Measurements from ENCODE around the gene BPI. TPM values are rescaled to one million over a fixed set of nuclear protein-coding genes. Genes with fewer than 3 reads are reported as not detected.

BPI gene
- polyA plus RNA-seq, 1 donor (not counting 4 experiments of a cell fraction or from before 2014, with no cell fraction given), result not detected

DNA sequence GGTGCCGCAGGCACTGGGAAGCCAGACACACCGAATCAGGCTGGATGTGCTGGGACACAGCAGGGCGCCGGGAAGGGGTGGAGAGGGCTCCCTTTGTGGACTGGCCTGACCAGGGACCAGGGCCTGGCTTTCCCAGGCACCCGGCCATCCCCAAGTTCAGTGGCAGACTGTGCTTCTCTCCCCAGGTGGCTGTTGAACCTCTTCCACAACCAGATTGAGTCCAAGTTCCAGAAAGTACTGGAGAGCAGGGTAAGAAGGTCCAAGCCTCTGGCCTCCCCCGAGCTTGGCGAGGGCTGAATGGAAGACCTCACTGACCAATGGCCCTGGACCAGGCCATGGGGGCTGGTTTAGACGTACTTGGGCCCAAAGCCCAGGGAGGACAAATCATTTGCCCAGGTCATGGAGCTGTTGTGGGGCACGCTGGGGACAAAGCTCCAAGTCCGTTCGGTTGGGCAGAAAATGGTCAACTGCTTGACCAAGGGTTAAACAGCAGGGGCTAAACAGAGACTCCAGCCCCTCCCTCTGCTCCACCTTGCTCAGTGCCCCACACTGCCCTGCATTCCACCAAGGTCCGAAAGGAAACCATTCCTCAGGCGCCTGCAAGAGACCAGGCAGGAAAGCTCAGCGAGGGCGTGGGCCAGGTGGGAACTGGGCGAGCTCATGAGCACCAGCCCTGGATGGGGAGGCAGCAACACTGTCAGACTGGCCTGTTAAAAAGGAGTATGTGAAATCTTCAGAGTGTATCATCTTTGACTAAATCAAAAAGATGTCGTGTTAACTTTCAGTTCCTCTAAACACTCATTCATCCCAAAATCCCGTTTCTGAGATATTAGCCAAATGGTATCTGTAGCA, 51.4 kb downstream of the BPI start:
- H3K9me1 ChIP-seq (ENCODE audit: control insufficient read depth, extremely low read depth, insufficient read depth, low read length), result no peaks in the 10 kb centered on the region
- H3K79me2 ChIP-seq (ENCODE audit: control insufficient read depth, insufficient read depth, low read length), result no peaks in the 10 kb centered on the region
- no peak overlapping the region for H3K4me3 ChIP-seq (ENCODE audit: control insufficient read depth in 2 of 3, extremely low read depth in 1 of 3, insufficient read depth in 2 of 3, low read depth in 1 of 3, low read length in 3 of 3)
- H3K9me3 ChIP-seq (ENCODE audit: control insufficient read depth, low read depth, low read length), result no peaks in the 10 kb centered on the region
- no peaks in the 10 kb centered on the region for H3K36me3 ChIP-seq (ENCODE audit: control insufficient read depth in 2 of 2, extremely low read depth in 1 of 2, insufficient read depth in 2 of 2, low read length in 2 of 2)
- FAIRE-seq (no peak), DNase-seq (ENCODE audit: low read depth, low spot score) (no peak)
- H2AFZ ChIP-seq (ENCODE audit: control insufficient read depth, low read length), result peak overlapping the region; percentile 11
- no peak for TF ChIP-seq EZH2 (IDR thresholded peaks at IDR 0.05; ENCODE audit: low read length)
- TF ChIP-seq, protein P1, sequence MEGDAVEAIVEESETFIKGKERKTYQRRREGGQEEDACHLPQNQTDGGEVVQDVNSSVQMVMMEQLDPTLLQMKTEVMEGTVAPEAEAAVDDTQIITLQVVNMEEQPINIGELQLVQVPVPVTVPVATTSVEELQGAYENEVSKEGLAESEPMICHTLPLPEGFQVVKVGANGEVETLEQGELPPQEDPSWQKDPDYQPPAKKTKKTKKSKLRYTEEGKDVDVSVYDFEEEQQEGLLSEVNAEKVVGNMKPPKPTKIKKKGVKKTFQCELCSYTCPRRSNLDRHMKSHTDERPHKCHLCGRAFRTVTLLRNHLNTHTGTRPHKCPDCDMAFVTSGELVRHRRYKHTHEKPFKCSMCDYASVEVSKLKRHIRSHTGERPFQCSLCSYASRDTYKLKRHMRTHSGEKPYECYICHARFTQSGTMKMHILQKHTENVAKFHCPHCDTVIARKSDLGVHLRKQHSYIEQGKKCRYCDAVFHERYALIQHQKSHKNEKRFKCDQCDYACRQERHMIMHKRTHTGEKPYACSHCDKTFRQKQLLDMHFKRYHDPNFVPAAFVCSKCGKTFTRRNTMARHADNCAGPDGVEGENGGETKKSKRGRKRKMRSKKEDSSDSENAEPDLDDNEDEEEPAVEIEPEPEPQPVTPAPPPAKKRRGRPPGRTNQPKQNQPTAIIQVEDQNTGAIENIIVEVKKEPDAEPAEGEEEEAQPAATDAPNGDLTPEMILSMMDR (optimal IDR thresholded peaks at IDR 0.05 in 1 of 3, IDR thresholded peaks at IDR 0.05 in 1 of 3, conservative IDR thresholded peaks at IDR 0.05 in 1 of 3; ENCODE audit: extremely low read depth in 1 of 3, insufficient read depth in 2 of 3, low read length in 3 of 3), result no peak
- H4K20me1 ChIP-seq (ENCODE audit: control insufficient read depth, extremely low read depth, insufficient read depth, low read length), result no peaks in the 10 kb centered on the region
- dilution Hi-C loops (cut with MboI; ENCODE audit: extremely low pct_ligation_motif_present, low sequenced_read_pairs), result no loop called here
- no peak overlapping the region for H3K9ac ChIP-seq (ENCODE audit: control insufficient read depth, extremely low read depth, insufficient read depth, low read length)
- H3K4me1 ChIP-seq (ENCODE audit: control insufficient read depth, extremely low read depth, insufficient read depth, low read length), result peaks cover 7% of the 10 kb centered on the region
- no peak overlapping the region for H3K4me2 ChIP-seq (ENCODE audit: control insufficient read depth, extremely low read depth, insufficient read depth, low read depth, low read length)
- H3K27ac ChIP-seq (ENCODE audit: control insufficient read depth, insufficient read depth, low read length), result no peak overlapping the region
- no peaks in the 10 kb centered on the region for H3K27me3 ChIP-seq (ENCODE audit: control insufficient read depth, extremely low read depth, insufficient read depth, low read length)

DNA sequence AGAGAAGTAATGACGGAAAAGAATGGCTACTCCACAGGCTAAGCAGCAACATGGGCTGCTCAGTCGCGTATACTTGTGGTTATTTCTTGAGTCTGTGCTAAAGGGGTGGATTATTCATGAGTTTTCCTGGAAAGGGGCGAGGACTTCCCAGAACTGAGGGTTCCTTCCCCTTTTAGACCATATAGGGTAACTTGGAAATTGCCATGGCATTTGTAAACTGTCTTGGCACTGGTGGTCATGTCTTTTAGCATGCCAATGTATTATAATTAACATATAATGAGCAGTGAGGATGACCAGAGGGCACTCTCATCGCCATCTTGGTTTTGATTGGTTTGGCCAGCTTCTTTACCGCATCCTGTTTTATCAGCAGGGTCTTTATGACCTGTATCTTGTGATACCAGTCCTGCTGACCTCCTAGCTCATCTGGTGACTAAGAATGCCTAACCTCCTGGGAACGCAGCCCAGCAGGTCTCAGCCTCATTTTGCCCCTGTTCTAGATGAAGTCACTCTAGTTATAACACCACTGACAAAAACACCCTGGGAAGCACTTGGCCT, 53.8 kb downstream of the BPI start:
- no peaks in the 10 kb centered on the region for H3K27me3 ChIP-seq (ENCODE audit: control insufficient read depth, extremely low read depth, insufficient read depth, low read length)
- H3K4me1 ChIP-seq (ENCODE audit: control insufficient read depth, extremely low read depth, insufficient read depth, low read length), result peaks cover 7% of the 10 kb centered on the region
- no peak overlapping the region for H2AFZ ChIP-seq (ENCODE audit: control insufficient read depth, low read length)
- no peaks in the 10 kb centered on the region for H3K9me1 ChIP-seq (ENCODE audit: control insufficient read depth, extremely low read depth, insufficient read depth, low read length)
- no peak overlapping the region for H3K4me3 ChIP-seq (ENCODE audit: control insufficient read depth in 2 of 3, extremely low read depth in 1 of 3, insufficient read depth in 2 of 3, low read depth in 1 of 3, low read length in 3 of 3)
- H3K79me2 ChIP-seq (ENCODE audit: control insufficient read depth, insufficient read depth, low read length), result no peaks in the 10 kb centered on the region
- no peak overlapping the region for H3K4me2 ChIP-seq (ENCODE audit: control insufficient read depth, extremely low read depth, insufficient read depth, low read depth, low read length)
- no peak overlapping the region for H3K9ac ChIP-seq (ENCODE audit: control insufficient read depth, extremely low read depth, insufficient read depth, low read length)
- no peak overlapping the region for H3K27ac ChIP-seq (ENCODE audit: control insufficient read depth, insufficient read depth, low read length)
- dilution Hi-C loops (cut with MboI; ENCODE audit: extremely low pct_ligation_motif_present, low sequenced_read_pairs), result no loop called here
- no peaks in the 10 kb centered on the region for H3K36me3 ChIP-seq (ENCODE audit: control insufficient read depth in 2 of 2, extremely low read depth in 1 of 2, insufficient read depth in 2 of 2, low read length in 2 of 2)
- FAIRE-seq (no peak), DNase-seq (ENCODE audit: low read depth, low spot score) (no peak)
- TF ChIP-seq EZH2 (IDR thresholded peaks at IDR 0.05; ENCODE audit: low read length), result no peak
- TF ChIP-seq, protein P1 (optimal IDR thresholded peaks at IDR 0.05 in 1 of 3, IDR thresholded peaks at IDR 0.05 in 1 of 3, conservative IDR thresholded peaks at IDR 0.05 in 1 of 3; ENCODE audit: extremely low read depth in 1 of 3, insufficient read depth in 2 of 3, low read length in 3 of 3), result no peak
- no peaks in the 10 kb centered on the region for H4K20me1 ChIP-seq (ENCODE audit: control insufficient read depth, extremely low read depth, insufficient read depth, low read length)
- no peaks in the 10 kb centered on the region for H3K9me3 ChIP-seq (ENCODE audit: control insufficient read depth, low read depth, low read length)

Measured in keratinocyte (primary cell).